GM21367 (cell line): ENCODE results near the gene MYPN.

Experiments used
- ATAC-seq: cut with Tn5 transposase; IDR thresholded peaks from one replicate; pipeline ENCODE4 v1.9.1; 2021; ENCODE audit not compliant: unreplicated experiment

MYPN gene

DNA sequence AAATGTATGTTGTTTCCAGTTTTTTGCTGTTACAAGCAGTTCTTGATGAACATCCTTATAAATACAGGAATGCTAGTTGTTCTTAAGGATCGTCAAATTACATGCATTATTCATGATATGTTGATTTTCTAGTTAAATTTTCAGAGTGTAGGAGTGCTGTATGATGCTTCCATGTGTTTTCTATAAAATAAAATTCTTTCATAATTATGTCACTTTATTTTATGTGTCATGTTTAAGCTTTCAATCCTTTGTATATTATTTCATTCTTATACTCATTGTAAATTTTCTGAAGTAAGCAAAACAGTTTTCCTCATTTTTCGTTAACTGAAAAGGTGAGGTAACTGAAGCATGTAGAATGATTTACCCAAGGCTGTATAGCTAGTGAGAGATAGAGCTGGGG is 16.8 kb upstream of the MYPN start:
- no peak for ATAC-seq

DNA sequence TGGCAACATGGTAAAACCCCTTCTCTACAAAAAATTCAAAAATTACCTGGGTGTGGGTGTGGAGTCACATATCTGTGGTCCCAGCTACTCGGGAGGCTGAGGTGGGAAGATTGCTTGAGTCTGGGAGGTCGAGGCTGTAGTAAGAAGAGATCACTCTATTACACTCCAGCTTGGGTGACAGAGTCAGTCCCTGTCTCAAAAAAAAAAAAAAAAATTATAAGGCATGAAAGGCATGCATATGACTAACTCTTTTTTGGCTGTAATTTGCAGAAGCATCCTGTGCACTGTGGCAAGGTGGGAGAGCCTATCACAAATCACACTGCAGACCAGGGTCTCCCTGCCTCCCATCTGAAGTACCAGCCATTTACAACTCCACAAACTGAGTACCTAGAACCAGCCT is 14.1 kb upstream of the MYPN start:
- ATAC-seq: no peak

DNA sequence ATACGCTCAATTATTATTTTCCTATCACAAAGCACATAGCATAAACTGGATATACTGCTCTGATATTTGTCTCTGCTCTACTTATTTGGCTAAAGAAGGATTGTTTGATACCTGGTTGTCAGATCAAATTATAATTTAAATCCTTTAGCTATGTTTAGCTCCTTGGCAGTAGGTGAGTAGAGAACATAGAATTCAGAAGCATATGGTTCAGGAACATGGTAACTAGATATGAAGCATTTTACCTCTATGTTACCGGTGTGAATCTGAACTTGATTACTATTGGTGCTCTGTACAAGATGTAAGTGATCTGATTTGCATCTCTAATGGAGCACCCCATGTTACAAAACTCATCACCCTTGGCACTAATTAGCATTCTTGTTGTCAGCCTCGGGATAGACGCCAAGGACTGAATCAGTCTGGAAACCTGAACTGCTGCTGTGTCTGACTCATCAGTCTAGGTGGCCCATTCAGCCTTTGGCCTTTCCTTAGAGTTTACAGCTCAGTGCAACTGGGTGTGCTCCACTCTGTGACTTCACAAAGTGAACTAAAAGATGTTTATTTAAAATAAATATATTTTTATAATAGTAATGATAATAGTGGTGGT is 12.3 kb upstream of the MYPN start:
- ATAC-seq: no peak

DNA sequence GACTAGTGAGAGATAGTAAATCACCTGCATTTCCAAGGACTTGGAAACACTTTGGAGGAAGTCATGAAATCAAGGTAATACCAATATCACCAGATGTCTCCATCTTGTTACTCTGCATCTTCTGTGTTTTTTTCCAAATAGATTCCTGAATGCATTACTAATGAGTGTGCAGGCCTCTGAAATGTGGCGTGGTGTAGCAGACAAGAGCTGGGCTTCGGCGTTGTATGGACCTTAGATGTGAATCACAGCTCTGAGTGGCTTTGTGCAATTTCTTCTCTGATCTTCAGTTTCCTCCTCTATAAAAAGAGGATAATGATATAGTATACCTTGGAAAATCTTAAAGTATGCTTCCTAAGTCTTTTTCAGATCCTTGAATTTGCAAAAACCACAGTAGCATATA is 9.6 kb upstream of the MYPN start:
- ATAC-seq: no peak

DNA sequence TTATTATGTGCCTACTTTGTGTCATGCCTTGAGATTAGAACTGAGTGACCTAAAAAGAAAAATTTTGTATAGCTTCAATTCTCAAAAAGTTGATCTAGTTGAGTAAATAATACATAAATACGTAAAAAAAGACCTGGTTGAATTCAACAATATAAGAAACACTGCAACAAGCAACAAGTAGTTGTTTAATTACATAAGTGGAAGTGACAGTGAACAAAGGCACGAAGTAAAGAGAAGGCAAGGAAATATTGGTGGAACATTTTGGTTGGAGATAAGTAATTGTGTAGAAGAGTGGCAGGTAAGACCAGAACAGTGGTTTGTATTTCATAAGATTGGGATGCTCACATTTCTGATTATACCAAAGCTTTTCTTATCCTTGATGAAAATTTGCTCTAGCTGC is 8.2 kb upstream of the MYPN start:
- ATAC-seq: no peak

DNA sequence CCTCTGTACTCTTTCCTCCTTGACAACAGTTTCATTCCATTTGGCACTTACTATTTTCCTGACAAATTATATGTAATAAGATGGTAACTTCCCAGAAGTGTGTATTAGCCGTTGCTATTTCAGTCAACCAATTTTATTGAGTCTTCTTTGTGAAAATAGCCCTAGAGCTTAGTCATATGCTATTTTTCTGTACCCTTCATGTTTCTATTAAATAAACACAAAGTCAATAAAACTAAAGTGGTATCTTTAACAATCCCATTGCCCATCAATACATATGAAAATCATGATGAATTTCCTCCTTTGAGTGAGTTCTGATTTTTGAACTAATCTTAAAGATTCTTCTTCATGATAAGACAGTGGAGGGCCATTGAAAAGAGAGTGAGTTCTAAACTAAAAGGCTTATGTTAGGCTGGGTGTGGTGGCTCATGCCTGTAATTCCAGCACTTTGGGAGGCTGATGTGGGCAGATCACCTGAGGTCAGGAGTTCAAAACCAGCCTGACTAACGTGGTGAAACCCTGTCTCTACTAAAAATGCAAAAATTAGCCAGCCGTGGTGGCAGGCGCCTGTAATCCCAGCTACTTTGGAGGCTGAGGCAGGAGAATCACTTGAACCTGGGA is 5.9 kb upstream of the MYPN start:
- no peak for ATAC-seq

DNA sequence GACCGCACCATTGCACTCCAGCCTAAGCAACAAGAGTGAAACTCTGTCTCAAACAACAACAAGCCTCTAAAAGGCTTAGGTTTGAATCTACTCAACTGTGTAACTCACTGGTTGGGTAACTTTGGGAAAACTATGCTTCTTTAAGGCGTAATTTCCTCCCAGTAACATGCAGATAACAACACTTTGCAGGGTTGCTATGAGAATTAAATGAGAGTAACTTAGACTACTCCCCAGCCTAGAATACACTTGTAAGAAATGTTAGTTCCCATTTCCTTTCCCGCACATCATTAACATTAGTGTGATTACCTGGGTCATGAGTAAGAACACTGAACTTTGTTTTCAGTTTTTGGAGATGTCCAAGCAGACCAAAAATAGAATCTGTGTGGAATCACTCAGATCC is 5.4 kb upstream of the MYPN start:
- no peak for ATAC-seq

DNA sequence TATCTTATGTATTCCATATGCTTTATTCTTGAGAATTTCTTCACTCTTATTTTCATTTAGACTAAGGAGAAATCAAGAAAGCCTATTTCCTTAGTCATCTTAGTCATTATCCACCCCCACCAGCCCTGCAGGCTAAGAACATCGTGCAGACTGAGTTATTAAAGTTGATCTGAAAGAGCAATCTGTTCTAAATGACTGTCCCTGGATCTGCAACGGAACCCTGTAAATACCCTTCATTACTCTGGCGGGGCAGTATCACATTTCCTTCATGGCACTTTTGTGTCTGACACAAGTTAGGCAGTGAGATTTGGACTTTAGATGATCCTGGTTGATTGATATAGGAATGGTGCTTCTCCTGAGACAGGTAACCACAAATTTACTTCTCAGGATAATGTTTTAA is 3.5 kb upstream of the MYPN start:
- no peak for ATAC-seq

DNA sequence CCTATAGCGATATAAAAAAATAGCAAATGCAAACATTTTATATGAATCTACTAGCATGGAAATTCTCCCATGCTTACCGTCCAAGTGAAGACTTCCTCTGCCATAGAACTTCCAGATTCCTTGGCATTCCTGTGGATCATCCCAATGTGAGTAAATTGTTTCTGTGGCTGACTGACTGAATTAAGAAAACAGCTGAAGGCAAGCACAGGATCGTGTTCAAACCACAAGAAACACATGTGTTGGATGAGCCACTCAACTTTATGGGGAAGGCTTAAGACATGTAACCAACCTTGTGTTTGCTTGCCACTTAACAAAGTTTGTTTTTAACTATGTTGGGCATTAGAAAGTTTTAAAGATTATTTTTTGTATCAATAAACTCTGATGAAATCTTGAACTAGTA is 2.6 kb upstream of the MYPN start:
- ATAC-seq: no peak

DNA sequence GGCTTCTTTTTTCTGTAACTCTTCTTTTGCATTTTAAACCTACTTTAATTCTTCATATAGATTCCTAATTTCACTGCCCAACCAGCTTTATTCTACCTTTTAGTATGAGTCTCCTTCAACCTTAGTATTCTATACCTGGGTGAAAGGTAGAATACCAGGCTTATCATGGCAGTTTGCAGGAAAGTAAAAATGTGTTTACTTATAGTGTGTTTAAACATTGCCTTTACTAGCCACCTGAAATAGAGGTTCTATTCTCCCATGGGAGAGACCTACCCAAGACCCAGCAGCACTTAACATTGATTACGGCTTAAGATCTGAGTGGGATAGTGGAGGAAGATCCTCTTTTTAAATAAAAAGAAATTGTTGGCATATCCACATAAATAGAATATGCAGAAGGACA is 1.6 kb upstream of the MYPN start:
- no peak for ATAC-seq

DNA sequence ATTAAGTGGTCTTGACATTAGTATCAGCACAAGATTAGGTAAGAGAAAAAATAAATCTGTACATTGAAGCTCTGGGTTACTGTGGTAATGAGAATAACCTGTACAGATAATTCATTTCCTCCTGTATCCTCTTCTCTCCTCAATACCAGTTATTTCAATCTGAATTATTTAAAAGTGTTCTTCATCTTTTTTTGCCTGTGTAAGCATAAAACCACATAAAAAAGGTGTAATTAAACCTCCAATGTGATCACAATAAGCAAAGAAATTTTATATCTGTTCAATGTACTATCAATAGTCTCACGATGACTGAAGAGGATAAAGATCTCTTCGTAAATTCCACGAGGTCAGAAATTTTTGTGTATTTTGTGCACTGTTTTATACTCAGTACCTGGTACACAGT is 1.2 kb upstream of the MYPN start:
- no peak for ATAC-seq

DNA sequence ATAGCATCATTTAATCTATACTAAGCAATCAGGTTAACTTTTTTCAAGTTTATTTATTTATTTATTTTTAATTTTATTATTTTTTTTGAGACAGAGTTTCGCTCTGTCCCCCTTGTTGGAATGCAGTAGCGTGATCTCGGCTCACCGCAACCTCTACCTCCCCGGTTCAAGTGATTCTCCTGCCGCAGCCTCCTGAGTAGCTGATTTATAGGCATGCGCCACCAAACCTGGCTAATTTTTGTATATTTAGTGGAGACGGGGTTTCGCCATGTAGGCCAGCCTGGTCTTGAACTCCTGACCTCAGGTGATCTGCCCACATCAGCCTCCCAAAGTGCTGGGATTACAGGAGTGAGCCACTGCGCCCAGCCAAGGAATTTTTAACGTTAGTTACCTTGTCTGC is 635 bp upstream of the MYPN start:
- ATAC-seq: no peak

DNA sequence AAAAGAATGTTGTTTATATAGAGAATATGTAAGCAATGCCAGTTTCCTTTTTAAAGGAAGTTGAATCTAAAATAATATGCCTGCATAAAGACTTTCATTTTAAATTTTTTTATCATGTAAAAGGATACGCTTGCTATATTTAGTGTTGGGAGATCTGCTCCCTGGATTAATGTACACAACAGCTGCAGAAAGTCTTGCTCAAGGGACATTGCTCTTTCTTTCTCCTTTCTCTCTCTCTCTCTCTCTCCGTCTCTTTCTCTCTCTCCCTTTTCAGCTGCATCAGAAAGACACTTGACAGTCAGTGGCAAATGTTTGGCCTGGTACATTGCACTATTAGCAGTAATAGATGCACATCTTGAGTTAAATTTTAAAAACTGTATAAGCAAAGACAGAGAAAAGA is 739 bp downstream of the MYPN start:
- ATAC-seq: no peak

DNA sequence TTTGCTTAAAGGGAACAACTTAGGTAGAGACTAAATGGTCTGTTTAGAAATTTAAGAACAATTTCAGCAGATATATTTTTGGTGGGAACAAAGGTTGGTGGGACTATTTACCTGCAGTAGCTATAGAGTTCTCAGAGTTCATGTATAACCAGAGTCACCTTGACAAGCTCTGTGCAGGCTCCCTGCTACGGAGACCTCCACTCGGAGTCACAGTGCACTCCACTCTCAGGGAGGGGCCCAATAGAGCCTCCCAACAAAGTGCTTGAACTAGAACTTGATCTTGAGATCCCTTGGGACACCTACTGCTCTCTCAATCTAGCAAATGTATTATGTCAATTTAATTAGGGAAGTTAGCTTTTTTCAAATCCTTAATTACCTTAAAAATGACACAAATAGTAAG is 2.3 kb downstream of the MYPN start:
- ATAC-seq: no peak

DNA sequence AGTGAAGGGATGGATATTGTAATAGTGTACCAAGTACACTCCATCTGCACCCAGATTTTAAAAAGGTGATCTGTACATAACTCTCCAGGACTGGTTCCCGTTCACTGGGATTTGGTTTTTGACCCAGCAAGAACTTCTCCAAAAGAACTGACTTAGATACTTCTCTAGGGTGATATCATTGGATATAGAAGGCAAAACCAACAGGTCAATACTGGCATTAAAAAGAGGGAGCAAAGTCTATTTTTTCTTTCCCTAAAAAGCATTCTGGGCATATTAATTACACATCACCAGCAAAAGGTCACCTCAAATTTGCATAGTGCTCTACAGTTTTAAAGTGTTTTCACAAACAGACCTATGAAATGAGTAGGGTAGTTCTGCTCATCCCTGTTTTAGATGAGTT is 3.5 kb downstream of the MYPN start:
- no peak for ATAC-seq

DNA sequence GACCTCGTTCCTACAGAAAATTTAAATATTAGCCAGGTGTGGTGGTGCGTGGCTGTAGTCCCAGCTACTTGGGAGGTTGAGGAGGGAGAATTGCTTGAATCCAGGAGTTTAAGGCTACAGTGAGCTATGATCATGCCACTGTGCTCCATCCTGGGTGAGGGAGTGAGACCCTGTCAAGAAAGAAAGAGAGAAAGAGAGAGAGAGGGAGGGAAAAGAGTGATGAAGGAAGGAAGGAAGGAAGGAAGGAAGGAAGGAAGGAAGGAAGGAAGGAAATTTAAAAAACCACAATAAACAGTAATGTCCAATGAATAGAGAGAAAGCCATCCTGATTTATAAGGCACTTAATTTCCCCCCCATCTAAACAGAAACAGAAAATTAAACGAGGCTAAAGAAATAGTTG is 9.4 kb downstream of the MYPN start:
- ATAC-seq: no peak

DNA sequence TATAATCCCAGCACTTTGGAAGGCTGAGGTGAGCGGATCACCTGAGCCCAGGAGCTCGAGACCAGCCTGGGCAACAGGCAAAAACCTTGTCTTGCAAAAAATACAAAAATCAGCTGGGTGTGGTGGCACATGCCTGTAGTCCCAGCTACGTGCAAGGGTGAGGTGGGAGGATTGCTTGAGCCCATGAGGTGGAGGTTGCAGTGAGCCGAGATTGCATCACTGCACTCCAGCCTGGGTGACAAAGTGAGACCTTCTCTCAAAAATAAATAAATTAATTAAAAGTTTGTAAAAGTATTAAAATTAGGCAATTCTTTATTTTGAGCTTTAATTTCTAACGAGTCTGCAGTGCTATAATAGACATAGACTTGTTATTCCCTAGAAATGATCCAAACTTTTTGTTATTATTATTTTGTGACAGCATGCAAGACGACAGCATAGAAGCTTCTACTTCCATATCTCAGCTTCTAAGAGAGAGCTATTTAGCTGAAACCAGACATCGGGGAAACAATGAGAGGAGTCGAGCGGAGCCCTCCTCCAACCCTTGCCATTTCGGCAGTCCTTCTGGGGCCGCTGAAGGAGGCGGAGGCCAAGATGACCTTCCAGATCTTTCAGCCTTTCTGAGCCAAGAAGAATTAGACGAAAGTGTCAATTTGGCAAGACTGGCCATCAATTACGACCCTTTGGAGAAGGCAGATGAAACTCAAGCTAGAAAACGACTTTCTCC is 11.9 kb downstream of the MYPN start:
- ATAC-seq: no peak

DNA sequence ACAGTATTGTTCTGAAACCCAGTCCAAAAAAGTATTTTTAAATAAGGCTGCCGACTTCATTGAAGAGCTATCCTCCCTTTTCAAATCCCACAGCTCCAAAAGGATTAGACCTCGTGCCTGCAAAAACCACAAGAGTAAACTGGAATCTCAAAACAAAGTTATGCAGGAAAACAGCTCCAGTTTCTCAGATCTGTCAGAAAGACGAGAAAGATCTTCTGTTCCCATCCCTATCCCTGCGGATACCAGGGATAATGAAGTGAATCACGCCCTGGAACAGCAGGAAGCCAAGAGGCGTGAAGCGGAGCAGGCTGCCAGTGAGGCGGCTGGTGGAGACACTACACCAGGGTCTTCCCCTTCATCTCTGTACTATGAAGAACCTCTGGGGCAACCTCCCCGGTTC is 12.6 kb downstream of the MYPN start:
- no peak for ATAC-seq

DNA sequence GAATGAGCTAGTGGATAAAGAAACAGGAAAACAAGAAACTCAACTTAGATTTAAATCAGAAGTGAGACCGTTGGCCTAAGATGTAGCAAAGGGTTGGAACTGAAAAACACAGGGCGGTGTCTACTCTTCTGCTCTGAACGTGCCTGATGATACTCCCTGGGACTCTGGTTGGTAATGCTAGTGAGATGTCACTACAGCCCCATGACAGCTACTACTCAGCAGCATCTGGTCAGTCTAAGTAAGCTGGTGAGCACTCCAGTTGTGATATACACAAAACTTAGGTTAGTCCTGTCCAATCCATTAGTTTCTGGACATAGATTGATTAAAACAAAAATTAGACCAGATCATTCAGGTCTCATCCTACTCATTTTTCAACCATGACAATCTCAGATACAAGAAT is 15.4 kb downstream of the MYPN start:
- no peak for ATAC-seq

DNA sequence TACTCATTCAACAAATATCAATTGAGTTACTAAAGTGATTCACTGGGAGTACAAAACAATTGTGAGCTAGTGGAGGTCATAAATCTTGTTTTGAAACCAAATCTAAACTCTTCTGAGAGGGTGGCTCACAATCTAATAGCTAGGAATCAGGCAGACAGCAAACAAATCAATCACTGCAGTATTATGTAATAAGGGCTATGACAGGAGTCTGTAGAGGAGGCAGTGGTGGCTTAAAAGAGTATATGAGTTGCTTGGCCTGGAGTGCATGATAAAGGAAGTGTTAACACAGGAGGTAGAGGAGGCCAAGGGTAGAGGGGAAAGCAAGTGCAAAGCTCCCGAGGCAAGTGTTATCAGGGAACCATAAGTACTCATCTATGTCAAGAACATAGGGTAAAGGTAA is 16.5 kb downstream of the MYPN start:
- no peak for ATAC-seq

DNA sequence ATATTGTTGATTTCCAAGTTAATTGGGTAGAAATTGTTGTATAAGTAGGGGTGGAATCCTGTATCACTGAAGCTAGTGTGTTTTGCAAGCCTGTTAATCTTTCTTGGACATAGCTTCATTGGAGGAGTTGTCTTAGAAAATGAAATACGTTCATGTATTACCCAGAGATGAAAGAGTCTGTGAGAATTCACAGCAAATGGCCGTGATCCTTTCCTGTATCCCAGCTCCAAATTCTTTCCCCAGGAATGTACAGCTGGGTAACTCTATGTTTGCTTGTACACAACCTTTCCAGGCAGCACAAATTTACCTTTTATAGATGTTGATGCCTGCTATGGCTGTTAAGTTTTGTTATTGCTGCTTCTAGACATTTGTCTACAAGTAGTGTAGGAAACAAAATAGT is 18.7 kb downstream of the MYPN start:
- no peak for ATAC-seq

DNA sequence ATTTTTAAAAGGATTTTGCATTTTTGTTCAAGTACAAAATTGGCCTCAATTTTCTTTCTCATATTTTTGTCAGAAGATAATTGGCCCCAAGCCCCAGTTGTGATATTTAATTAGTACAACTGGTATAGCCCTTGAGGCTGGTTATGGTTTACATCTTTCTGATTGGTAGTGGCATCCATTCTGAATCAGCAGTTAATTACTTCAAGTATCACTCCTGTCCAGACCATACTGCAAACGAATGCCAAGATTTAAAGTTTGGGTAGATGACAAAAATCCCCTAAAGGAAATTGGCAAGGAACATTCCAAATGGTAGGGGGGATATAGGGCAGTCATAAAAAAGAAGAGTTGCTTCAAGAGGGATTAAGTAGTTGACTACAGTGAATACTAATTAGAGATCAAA is 23.1 kb downstream of the MYPN start:
- ATAC-seq: no peak

DNA sequence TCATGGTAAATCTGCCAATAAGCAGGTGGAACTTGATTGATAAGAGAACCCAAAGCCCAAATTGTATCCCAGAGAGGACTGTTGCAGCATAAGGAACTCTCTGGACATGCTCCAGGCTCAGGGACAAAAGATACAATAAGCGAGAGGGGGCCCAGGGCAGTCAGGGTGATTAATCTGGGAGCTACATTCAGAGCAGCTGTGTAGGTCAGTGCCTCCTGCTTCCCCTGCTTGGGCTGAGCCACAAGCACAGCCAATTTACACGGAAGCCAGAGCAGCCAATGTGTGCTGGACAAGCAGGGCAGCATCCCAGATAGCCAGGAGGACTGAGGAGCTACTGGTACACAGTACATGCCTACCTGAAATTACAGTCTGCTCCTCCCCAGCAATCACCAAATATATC is 24.2 kb downstream of the MYPN start:
- ATAC-seq: no peak
